ENCODE results near the gene MYO5B.

DNA sequence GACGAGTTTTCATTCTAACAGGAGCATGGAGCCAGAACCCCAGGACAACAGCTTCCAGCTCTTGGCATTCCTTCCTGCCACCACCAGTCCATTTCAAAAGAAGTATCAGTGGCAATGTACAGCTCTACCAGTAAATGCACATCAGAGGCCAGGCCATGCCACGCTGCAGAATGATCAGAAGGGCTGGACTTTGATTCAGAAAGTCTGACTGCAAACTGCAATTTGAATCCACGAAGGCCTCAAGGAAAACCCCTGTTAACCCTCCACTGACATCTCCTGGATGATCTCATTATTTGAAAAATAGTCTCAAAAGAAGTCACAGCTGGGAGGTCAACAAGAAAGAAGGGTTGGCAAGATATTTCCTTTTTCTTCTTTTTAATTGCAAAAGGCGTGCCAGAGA, 119.2 kb downstream of the MYO5B start:
- TF ChIP-seq, protein P1, sequence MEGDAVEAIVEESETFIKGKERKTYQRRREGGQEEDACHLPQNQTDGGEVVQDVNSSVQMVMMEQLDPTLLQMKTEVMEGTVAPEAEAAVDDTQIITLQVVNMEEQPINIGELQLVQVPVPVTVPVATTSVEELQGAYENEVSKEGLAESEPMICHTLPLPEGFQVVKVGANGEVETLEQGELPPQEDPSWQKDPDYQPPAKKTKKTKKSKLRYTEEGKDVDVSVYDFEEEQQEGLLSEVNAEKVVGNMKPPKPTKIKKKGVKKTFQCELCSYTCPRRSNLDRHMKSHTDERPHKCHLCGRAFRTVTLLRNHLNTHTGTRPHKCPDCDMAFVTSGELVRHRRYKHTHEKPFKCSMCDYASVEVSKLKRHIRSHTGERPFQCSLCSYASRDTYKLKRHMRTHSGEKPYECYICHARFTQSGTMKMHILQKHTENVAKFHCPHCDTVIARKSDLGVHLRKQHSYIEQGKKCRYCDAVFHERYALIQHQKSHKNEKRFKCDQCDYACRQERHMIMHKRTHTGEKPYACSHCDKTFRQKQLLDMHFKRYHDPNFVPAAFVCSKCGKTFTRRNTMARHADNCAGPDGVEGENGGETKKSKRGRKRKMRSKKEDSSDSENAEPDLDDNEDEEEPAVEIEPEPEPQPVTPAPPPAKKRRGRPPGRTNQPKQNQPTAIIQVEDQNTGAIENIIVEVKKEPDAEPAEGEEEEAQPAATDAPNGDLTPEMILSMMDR (IDR thresholded peaks at IDR 0.05), result no peak
- TF ChIP-seq POLR2A (IDR thresholded peaks at IDR 0.05) (no peak), POLR2AphosphoS5 (IDR thresholded peaks at IDR 0.05) (no peak)
